ENCODE results near the gene PRDM16.

The PRDM16 gene

DNA sequence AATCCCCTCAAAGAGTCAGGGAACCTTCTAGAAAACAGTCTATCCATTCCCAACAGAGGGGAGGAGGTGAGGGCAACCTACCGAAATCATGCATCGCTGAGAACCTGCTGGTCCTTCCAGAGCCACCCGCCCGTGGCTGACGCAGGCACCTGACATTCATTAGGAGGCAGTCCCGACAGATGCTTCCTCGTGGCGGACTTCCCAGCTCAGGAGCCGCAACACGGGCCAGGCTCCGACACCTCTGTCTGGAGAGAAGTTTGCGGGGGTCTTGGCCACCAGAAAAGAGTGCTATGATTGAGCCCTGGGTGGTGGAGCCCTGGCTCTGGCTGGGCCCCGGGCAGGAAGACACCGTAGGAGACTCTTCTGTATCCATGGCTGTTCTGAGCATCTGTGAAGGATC is 299.1 kb downstream of the PRDM16 start:
- Histone ChIP-seq H3K27me3 (ENCODE audit: insufficient read depth, low read length) (peaks cover 9% of the 10 kb centered on the region), H3K4me1 (ENCODE audit: insufficient read depth, low read length, severe bottlenecking) (no peaks in the 10 kb centered on the region), H4K20me1 (ENCODE audit: insufficient read depth, low read length) (no peaks in the 10 kb centered on the region), H3K9me3 (ENCODE audit: low read length) (no peaks in the 10 kb centered on the region), H3K79me2 (ENCODE audit: insufficient read depth, low read length) (no peaks in the 10 kb centered on the region), H3K36me3 (ENCODE audit: insufficient read depth, low read length) (no peaks in the 10 kb centered on the region), H3K4me2 (ENCODE audit: low read length) (no peak overlapping the region), H3K9me2 (ENCODE audit: low read depth, low read length) (no peaks in the 10 kb centered on the region), H3K9ac (ENCODE audit: low read length) (no peak overlapping the region), H2AFZ (ENCODE audit: low read length) (no peak overlapping the region), H3K4me3 (ENCODE audit: low read depth, low read length, poor library complexity, severe bottlenecking) (no peak overlapping the region), H3K27ac (ENCODE audit: low read depth, low read length, poor library complexity, severe bottlenecking) (no peak overlapping the region), H3F3A (ENCODE audit: insufficient read depth, low read length) (no peaks in the 10 kb centered on the region)
- TF ChIP-seq, protein P1, sequence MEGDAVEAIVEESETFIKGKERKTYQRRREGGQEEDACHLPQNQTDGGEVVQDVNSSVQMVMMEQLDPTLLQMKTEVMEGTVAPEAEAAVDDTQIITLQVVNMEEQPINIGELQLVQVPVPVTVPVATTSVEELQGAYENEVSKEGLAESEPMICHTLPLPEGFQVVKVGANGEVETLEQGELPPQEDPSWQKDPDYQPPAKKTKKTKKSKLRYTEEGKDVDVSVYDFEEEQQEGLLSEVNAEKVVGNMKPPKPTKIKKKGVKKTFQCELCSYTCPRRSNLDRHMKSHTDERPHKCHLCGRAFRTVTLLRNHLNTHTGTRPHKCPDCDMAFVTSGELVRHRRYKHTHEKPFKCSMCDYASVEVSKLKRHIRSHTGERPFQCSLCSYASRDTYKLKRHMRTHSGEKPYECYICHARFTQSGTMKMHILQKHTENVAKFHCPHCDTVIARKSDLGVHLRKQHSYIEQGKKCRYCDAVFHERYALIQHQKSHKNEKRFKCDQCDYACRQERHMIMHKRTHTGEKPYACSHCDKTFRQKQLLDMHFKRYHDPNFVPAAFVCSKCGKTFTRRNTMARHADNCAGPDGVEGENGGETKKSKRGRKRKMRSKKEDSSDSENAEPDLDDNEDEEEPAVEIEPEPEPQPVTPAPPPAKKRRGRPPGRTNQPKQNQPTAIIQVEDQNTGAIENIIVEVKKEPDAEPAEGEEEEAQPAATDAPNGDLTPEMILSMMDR (IDR thresholded peaks at IDR 0.05; ENCODE audit: low read length), result no peak
- TF ChIP-seq EZH2 (IDR thresholded peaks at IDR 0.05; ENCODE audit: borderline replicate concordance, low read length), result no peak

DNA sequence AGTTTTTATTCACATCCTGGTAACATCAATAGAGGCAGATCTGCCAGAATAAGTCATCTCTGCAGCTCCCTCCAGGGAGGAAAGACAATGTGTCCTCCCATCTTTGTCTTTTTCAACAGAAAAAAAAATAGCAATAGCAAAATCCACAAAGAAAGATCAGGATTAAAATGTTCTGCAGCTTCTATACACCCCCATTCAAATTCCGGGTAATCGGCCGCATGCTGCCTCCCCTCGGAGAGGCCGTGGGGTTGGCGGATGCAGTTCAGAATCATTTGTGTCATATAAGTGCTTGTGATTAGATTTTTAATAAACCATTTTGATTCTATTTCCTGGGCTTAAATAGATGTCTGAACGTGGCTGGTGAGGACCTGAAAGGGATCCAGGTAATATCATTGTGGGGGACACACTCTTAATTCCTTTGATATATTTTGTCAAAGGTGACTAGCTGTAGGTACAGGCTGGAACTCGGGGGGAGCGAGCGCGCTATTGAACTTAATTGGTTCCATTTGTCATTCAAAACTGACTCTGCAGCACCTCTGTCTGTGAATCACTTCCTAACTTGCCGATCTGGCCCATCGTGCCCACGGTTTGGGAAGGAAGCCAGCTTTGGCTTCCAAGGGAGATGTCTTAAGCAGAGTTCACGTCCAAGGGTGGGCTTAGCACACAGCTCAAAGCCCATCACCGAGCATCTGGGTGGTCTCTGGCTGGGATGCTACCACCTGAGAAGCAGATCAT is 299.9 kb downstream of the PRDM16 start:
- H3K27ac ChIP-seq (ENCODE audit: low read depth, low read length, poor library complexity, severe bottlenecking), result no peak overlapping the region
- H3K27me3 ChIP-seq (ENCODE audit: insufficient read depth, low read length), result peaks cover 3% of the 10 kb centered on the region; the same call in 1 of the 2 replicates
- no peak overlapping the region for H3K4me3 ChIP-seq (ENCODE audit: low read depth, low read length, poor library complexity, severe bottlenecking)
- no peaks in the 10 kb centered on the region for H3F3A ChIP-seq (ENCODE audit: insufficient read depth, low read length)
- no peak overlapping the region for H3K9ac ChIP-seq (ENCODE audit: low read length)
- H3K4me2 ChIP-seq (ENCODE audit: low read length), result no peak overlapping the region
- no peaks in the 10 kb centered on the region for H4K20me1 ChIP-seq (ENCODE audit: insufficient read depth, low read length)
- no peaks in the 10 kb centered on the region for H3K9me3 ChIP-seq (ENCODE audit: low read length)
- no peaks in the 10 kb centered on the region for H3K36me3 ChIP-seq (ENCODE audit: insufficient read depth, low read length)
- H3K4me1 ChIP-seq (ENCODE audit: insufficient read depth, low read length, severe bottlenecking), result no peaks in the 10 kb centered on the region
- H3K9me2 ChIP-seq (ENCODE audit: low read depth, low read length), result no peaks in the 10 kb centered on the region
- TF ChIP-seq, protein P1 (IDR thresholded peaks at IDR 0.05; ENCODE audit: low read length), result no peak
- no peak for TF ChIP-seq EZH2 (IDR thresholded peaks at IDR 0.05; ENCODE audit: borderline replicate concordance, low read length)
- no peaks in the 10 kb centered on the region for H3K79me2 ChIP-seq (ENCODE audit: insufficient read depth, low read length)
- H2AFZ ChIP-seq (ENCODE audit: low read length), result no peak overlapping the region

DNA sequence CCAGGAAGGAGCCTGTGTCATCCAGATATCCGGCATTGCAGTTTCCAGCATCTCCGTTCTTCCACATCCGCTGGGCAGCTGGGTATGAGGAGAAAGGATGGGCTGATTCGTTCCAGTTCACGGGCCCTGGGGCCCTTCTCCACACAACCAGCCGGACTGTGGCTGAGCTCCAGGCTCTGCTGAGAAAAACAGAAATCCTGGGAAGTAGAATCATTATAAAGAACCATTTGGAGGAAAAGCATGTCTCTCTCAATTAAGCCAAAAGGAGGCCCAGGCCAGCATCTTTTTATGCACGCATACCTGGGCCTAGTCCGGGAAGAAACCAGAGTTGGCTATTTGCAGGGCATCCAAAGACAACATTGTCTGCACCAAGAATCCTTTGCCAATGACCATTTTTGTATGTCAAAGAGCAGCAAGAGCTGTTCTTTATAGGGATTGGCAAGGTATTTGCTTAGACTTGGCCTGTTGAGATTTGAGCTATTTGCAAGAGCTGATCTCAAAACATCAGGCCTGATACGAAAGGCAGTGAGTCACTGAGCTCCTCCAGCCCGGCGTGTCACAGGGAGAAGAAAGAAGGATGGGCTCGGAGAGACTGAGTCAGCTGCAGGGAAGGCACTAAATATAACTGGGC is 300.6 kb downstream of the PRDM16 start:
- Histone ChIP-seq H3K9me2 (ENCODE audit: low read depth, low read length) (no peaks in the 10 kb centered on the region), H3K27ac (ENCODE audit: low read depth, low read length, poor library complexity, severe bottlenecking) (no peak overlapping the region), H3K27me3 (ENCODE audit: insufficient read depth, low read length) (peaks cover 3% of the 10 kb centered on the region; the same call in 1 of the 2 replicates), H3K36me3 (ENCODE audit: insufficient read depth, low read length) (no peaks in the 10 kb centered on the region), H3F3A (ENCODE audit: insufficient read depth, low read length) (no peaks in the 10 kb centered on the region), H3K4me2 (ENCODE audit: low read length) (no peak overlapping the region), H3K9me3 (ENCODE audit: low read length) (no peaks in the 10 kb centered on the region), H3K9ac (ENCODE audit: low read length) (no peak overlapping the region), H4K20me1 (ENCODE audit: insufficient read depth, low read length) (no peaks in the 10 kb centered on the region), H3K4me3 (ENCODE audit: low read depth, low read length, poor library complexity, severe bottlenecking) (no peak overlapping the region), H3K79me2 (ENCODE audit: insufficient read depth, low read length) (no peaks in the 10 kb centered on the region), H3K4me1 (ENCODE audit: insufficient read depth, low read length, severe bottlenecking) (no peaks in the 10 kb centered on the region), H2AFZ (ENCODE audit: low read length) (no peak overlapping the region)
- TF ChIP-seq, protein P1 (IDR thresholded peaks at IDR 0.05; ENCODE audit: low read length), result no peak
- no peak for TF ChIP-seq EZH2 (IDR thresholded peaks at IDR 0.05; ENCODE audit: borderline replicate concordance, low read length)

All from OCI-LY1 (cell line).